Right lung (tissue), 5 donors: ENCODE data around the gene CYB5B. TPM values are rescaled to one million over a fixed set of nuclear protein-coding genes. Genes with fewer than 3 reads are reported as not detected.

Source experiments
- DNase-seq, 2 donors: peaks; one replicate each; pipeline ENCODE4 v3.0.0-alpha.2; 2013
- polyA plus RNA-seq, 5 donors: library from polyadenylated mRNA; unstranded; fragments of 120-200 nt; gene quantifications; one replicate each; pipeline versions ENCODE4 v1.2.1 to v1.2.3, GENCODE V29; 2013; ENCODE audit warnings: inconsistent platforms in 1 of 5, low replicate concordance in 1 of 5; ENCODE audit not compliant: insufficient read length in 5 of 5, insufficient read depth in 1 of 5

CYB5B gene
- polyA plus RNA-seq, 5 donors: 105 to 127 (median 109) TPM

- no peak for DNase-seq
Observed at GRCh38 chr16:69513180-69513966, 89.0 kb downstream of the CYB5B start.

- no peak for DNase-seq
Observed at GRCh38 chr16:69514356-69514755, 89.9 kb downstream of the CYB5B start.

Other genes starting within 250 kb of the CYB5B start
- gene SNTB2, start 237.5 kb upstream of the CYB5B start, polyA plus RNA-seq: 10 to 100 TPM; 17.0 to 25.5 (median 22.1) TPM
- 10 to 100 TPM; 37.1 to 51.6 (median 44.3) TPM for gene VPS4A, start 113.3 kb upstream of the CYB5B start, polyA plus RNA-seq
- gene PDF, start 94.0 kb upstream of the CYB5B start, polyA plus RNA-seq: 10 to 100 TPM in 1 of 5 donors, 1 to 10 TPM in 4; 2.1 to 10.2 (median 3.6) TPM
- 10 to 100 TPM; 22.5 to 33.5 (median 29.0) TPM for gene COG8, start 85.1 kb upstream of the CYB5B start, polyA plus RNA-seq
- 10 to 100 TPM; 25.9 to 36.7 (median 28.9) TPM for gene NIP7, start 84.8 kb upstream of the CYB5B start, polyA plus RNA-seq
- 1 to 10 TPM; 2.3 to 4.4 (median 4.0) TPM for gene TMED6, start 72.8 kb upstream of the CYB5B start, polyA plus RNA-seq
- 10 to 100 TPM; 32.8 to 38.4 (median 35.0) TPM for gene TERF2, start 38.6 kb upstream of the CYB5B start, polyA plus RNA-seq
- gene NFAT5, start 141.3 kb downstream of the CYB5B start, polyA plus RNA-seq: 10 to 100 TPM; 31.4 to 64.5 (median 56.4) TPM